Hematopoietic multipotent progenitor cell treated with erythropoietin and hydrocortisone succinate and interleukin-3 and kit ligand, for 4 days (in vitro differentiated cells): ENCODE results near the gene KIF9.
"Not testable (repeated sequence)": the region's sequence is repeated elsewhere in the genome, so short reads cannot be mapped to it uniquely, and the experiment has no call there.

Experiments used
- DNase-seq: peaks from one replicate; pipeline ENCODE4 v3.0.0-alpha.2; 2015

Gene KIF9

GRCh38 chr3:47250309-47251060 is 32.1 kb downstream of the KIF9 start:
- DNase-seq, result peak; percentile 75

- DNase-seq, result no peak
Measured at GRCh38 chr3:47247131-47248064, 35.2 kb downstream of the KIF9 start.

- no peak for DNase-seq
Measured at GRCh38 chr3:47245271-47245670, 37.3 kb downstream of the KIF9 start.

- DNase-seq, result no peak
Measured at GRCh38 chr3:47244531-47245100, 38.0 kb downstream of the KIF9 start.

- no peak for DNase-seq
Measured at GRCh38 chr3:47243419-47244147, 39.0 kb downstream of the KIF9 start.

- DNase-seq, result no peak
Measured at GRCh38 chr3:47239929-47240328, 42.7 kb downstream of the KIF9 start.

- DNase-seq, result no peak
Measured at GRCh38 chr3:47238017-47238416, 44.6 kb downstream of the KIF9 start.

GRCh38 chr3:47228088-47228487 is 54.5 kb downstream of the KIF9 start:
- no peak for DNase-seq

- no peak for DNase-seq
Measured at GRCh38 chr3:47227678-47228077, 54.9 kb downstream of the KIF9 start.

- DNase-seq, result peak; percentile 42
Measured at GRCh38 chr3:47225310-47225906, 57.2 kb downstream of the KIF9 start.

GRCh38 chr3:47223755-47224154 is 58.8 kb downstream of the KIF9 start:
- DNase-seq, result no peak

- DNase-seq, result no peak
Measured at GRCh38 chr3:47221798-47222197, 60.8 kb downstream of the KIF9 start.

GRCh38 chr3:47210863-47211405 is 71.7 kb downstream of the KIF9 start:
- DNase-seq, result no peak

- DNase-seq, result not testable (repeated sequence)
Measured at GRCh38 chr3:47206022-47206421, 76.6 kb downstream of the KIF9 start.

GRCh38 chr3:47204875-47205274 is 77.7 kb downstream of the KIF9 start:
- DNase-seq, result no peak

- DNase-seq, result no peak
Measured at GRCh38 chr3:47202542-47202941, 80.1 kb downstream of the KIF9 start.

- no peak for DNase-seq
Measured at GRCh38 chr3:47197287-47197686, 85.3 kb downstream of the KIF9 start.

- DNase-seq, result no peak
Measured at GRCh38 chr3:47194994-47195393, 87.6 kb downstream of the KIF9 start.

- peak; percentile 72 for DNase-seq
Measured at GRCh38 chr3:47193871-47194859, 88.4 kb downstream of the KIF9 start.

- peak; percentile 11 for DNase-seq
Measured at GRCh38 chr3:47186285-47186684, 96.3 kb downstream of the KIF9 start.

GRCh38 chr3:47181685-47182084 is 100.9 kb downstream of the KIF9 start:
- not testable (repeated sequence) for DNase-seq
